ENCODE results near the gene PINLYP. TPM values are rescaled to one million over a fixed set of nuclear protein-coding genes. Genes with fewer than 3 reads are reported as not detected.

The PINLYP gene
- polyA plus RNA-seq, 2 of the 4 experiments (the other 2 are of a cell fraction): 0.27 TPM; not detected in 1

- WGBS (ENCODE audit: missing lambda C conversion rate): 1% methylated on average over 28 of the region's 47 CpGs
- Histone ChIP-seq H3K4me1 (peaks cover 14% of the 10 kb centered on the region), H3K27ac (peak within 1 kb of the TSS; percentile 90 to 93), H3K4me3 (peak within 1 kb of the TSS; percentile 57), H3K4me2 (peak within 1 kb of the TSS; percentile 91), H3K9me3 (no peaks in the 10 kb centered on the region)
- ChIA-PET CTCF (interaction anchor here (0.5 to 15.3 kb wide), 16 partner anchors 9 to 1076 kb away, joined by 3 to 167 read pairs (median 4); partner anchors contain the start of genes IRGQ, PHLDB3 and ZNF576), POLR2A (interaction anchor here (0.6 to 2.6 kb wide), 17 partner anchors 11 to 842 kb away, joined by 3 to 21 read pairs (median 5); partner anchors contain the start of genes IRGQ, PHLDB3, PINLYP and SMG9)
- FAIRE-seq (peak; percentile 98), DNase-seq (ENCODE audit: low read depth in 1 of 2, low spot score in 1 of 2) (peak; percentile 95 to 99), ATAC-seq (peak; percentile 70 to 83)
- TF ChIP-seq TFCP2L1 (CRISPR knock-in tag; IDR thresholded peaks at IDR 0.05) (0 out of 2 replicates have a peak, but pooled peaks have one; percentile 63), CHD4 (IDR thresholded peaks at IDR 0.05; ENCODE audit: borderline replicate concordance) (no peak), PHF8 (IDR thresholded peaks at IDR 0.05; ENCODE audit: borderline replicate concordance, low read depth) (0 out of 2 replicates have a peak, but pooled peaks have one; percentile 31), JUN (IDR thresholded peaks at IDR 0.05) (peak; percentile 32 to 57; a peak in 3 of 5 replicates), USF2 (IDR thresholded peaks at IDR 0.05) (0 out of 2 replicates have a peak, but pooled peaks have one; percentile 18), BCL3 (IDR thresholded peaks at IDR 0.05) (no peak), CHD2 (IDR thresholded peaks at IDR 0.05; ENCODE audit: low read length, partially characterized antibody) (no peak), MAX (IDR thresholded peaks at IDR 0.05) (peak; percentile 96), EHF (CRISPR knock-in tag; IDR thresholded peaks at IDR 0.05) (0 out of 2 replicates have a peak, but pooled peaks have one; percentile 3), POLR2A (IDR thresholded peaks at IDR 0.05; ENCODE audit: low read length) (peak; percentile 79), MAFK (IDR thresholded peaks at IDR 0.05; ENCODE audit: partially characterized antibody) (peak; percentile 28), E2F6 (IDR thresholded peaks at IDR 0.05; ENCODE audit: borderline replicate concordance, low read depth) (peak; percentile 95), MYC (IDR thresholded peaks at IDR 0.05; ENCODE audit: borderline replicate concordance, low read length) (peak; percentile 2; the same call in 1 of the 2 replicates), ZC3H11A (IDR thresholded peaks at IDR 0.05) (no peak), NPAS2 (CRISPR knock-in tag; IDR thresholded peaks at IDR 0.05; ENCODE audit: borderline replicate concordance) (no peak), HOXA7 (CRISPR knock-in tag; IDR thresholded peaks at IDR 0.05) (no peak)
Observed at GRCh38 chr19:43532962-43533545, 42.5 kb upstream of the PINLYP start, which contains the start of gene ZNF575. ZNF575 (plus strand) TSS chr19:43533188; CDS start chr19:43534423, 1,235 bp downstream.

GRCh38 chr19:43533546-43534304 is 41.9 kb upstream of the PINLYP start:
- no peak for TF ChIP-seq FOSB (CRISPR knock-in tag; IDR thresholded peaks at IDR 0.05)
- TF ChIP-seq NPAS2 (CRISPR knock-in tag; IDR thresholded peaks at IDR 0.05; ENCODE audit: borderline replicate concordance): no peak
- TF ChIP-seq MAZ (IDR thresholded peaks at IDR 0.05; ENCODE audit: borderline replicate concordance, low read depth, low read length): peak; percentile 72; the same call in 1 of the 2 replicates
- peak in 1 of 2 experiments; percentile 51; a peak in 1 of 4 replicates for TF ChIP-seq CEBPB (IDR thresholded peaks at IDR 0.05)
- peak overlapping the region; percentile 90 to 93 for H3K27ac ChIP-seq
- no peaks in the 10 kb centered on the region for H3K9me3 ChIP-seq
- ChIA-PET POLR2A (interaction anchor here (1.0 to 2.6 kb wide), 15 partner anchors 12 to 221 kb away, joined by 3 to 21 read pairs (median 5); partner anchors contain the start of genes IRGQ, PHLDB3, PINLYP and SMG9), CTCF (interaction anchor here (0.6 to 15.3 kb wide), 12 partner anchors 10 to 601 kb away, joined by 3 to 167 read pairs (median 4); partner anchors contain the start of genes IRGQ, PHLDB3 and ZNF576)
- ATAC-seq: peak; percentile 72 to 86
- peak overlapping the region; percentile 57 for H3K4me3 ChIP-seq
- FAIRE-seq: peak; percentile 65
- H3K4me2 ChIP-seq: peak overlapping the region; percentile 91
- 3% methylated on average over 41 of the region's 41 CpGs for WGBS (ENCODE audit: missing lambda C conversion rate)
- DNase-seq (ENCODE audit: low read depth in 1 of 2, low spot score in 1 of 2): peak; percentile 92 to 99
- peaks cover 14% of the 10 kb centered on the region for H3K4me1 ChIP-seq

Data from A549 (cell line).